Measurements from ENCODE around the gene HLF. TPM values are rescaled to one million over a fixed set of nuclear protein-coding genes. Genes with fewer than 3 reads are reported as not detected.

Gene HLF
- total RNA-seq, 1 donor from 2014 or later, result 0.69 TPM

DNA sequence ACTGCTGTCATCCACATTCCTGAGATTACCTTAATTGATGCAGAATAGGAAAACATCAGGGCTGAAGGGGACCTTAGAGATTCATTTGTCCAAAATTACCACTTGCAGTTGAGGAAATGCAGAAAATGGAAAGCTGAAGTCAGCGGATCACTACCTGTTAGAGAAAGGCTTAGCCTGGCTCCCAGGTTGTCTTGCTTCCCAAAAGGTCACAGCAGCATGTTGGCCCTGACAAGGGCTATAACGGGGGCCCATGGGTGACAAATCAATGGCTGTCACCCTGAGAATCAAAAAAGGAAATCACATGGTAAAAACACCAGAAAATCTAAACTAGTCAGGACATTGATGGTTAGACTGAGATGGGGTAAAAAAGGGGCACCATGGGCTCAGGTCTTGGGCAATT is 51.7 kb downstream of the HLF start:
- peaks cover 8% of the 10 kb centered on the region for H3K27me3 Mint-ChIP-seq
- no peaks in the 10 kb centered on the region for H3K4me1 Mint-ChIP-seq
- DNase-seq (no peak), ATAC-seq (ENCODE audit: low read depth) (no peak)
- ChIA-PET POLR2A (no interaction called here), CTCF (no interaction called here)
- no peak overlapping the region for H3K27ac Mint-ChIP-seq
- no peaks in the 10 kb centered on the region for H3K36me3 Mint-ChIP-seq (ENCODE audit: low read depth)
- TF ChIP-seq, protein P1, sequence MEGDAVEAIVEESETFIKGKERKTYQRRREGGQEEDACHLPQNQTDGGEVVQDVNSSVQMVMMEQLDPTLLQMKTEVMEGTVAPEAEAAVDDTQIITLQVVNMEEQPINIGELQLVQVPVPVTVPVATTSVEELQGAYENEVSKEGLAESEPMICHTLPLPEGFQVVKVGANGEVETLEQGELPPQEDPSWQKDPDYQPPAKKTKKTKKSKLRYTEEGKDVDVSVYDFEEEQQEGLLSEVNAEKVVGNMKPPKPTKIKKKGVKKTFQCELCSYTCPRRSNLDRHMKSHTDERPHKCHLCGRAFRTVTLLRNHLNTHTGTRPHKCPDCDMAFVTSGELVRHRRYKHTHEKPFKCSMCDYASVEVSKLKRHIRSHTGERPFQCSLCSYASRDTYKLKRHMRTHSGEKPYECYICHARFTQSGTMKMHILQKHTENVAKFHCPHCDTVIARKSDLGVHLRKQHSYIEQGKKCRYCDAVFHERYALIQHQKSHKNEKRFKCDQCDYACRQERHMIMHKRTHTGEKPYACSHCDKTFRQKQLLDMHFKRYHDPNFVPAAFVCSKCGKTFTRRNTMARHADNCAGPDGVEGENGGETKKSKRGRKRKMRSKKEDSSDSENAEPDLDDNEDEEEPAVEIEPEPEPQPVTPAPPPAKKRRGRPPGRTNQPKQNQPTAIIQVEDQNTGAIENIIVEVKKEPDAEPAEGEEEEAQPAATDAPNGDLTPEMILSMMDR (IDR thresholded peaks at IDR 0.05), result no peak
- intact Hi-C loops (cut with micrococcal nuclease), result no loop called here
- H3K4me3 Mint-ChIP-seq, result no peak overlapping the region
- no peaks in the 10 kb centered on the region for H3K9me3 Mint-ChIP-seq

GRCh38 chr17:55317284-55317683 is 52.5 kb downstream of the HLF start:
- no peaks in the 10 kb centered on the region for H3K4me1 Mint-ChIP-seq
- DNase-seq (no peak), ATAC-seq (ENCODE audit: low read depth) (no peak)
- no peaks in the 10 kb centered on the region for H3K36me3 Mint-ChIP-seq (ENCODE audit: low read depth)
- peaks cover 8% of the 10 kb centered on the region for H3K27me3 Mint-ChIP-seq
- CTCF ChIA-PET, result no interaction called here
- no peaks in the 10 kb centered on the region for H3K9me3 Mint-ChIP-seq
- TF ChIP-seq, protein P1 (IDR thresholded peaks at IDR 0.05), result no peak
- no peak overlapping the region for H3K27ac Mint-ChIP-seq
- POLR2A ChIA-PET, result no interaction called here
- intact Hi-C loops (cut with micrococcal nuclease), result no loop called here
- H3K4me3 Mint-ChIP-seq, result no peak overlapping the region

- H3K4me1 Mint-ChIP-seq, result no peaks in the 10 kb centered on the region
- no peak overlapping the region for H3K27ac Mint-ChIP-seq
- peaks cover 8% of the 10 kb centered on the region for H3K27me3 Mint-ChIP-seq
- H3K4me3 Mint-ChIP-seq, result no peak overlapping the region
- H3K9me3 Mint-ChIP-seq, result no peaks in the 10 kb centered on the region
- intact Hi-C loops (cut with micrococcal nuclease), result no loop called here
- ATAC-seq (ENCODE audit: low read depth) (no peak), DNase-seq (no peak)
- TF ChIP-seq, protein P1 (IDR thresholded peaks at IDR 0.05), result no peak
- no peaks in the 10 kb centered on the region for H3K36me3 Mint-ChIP-seq (ENCODE audit: low read depth)
- ChIA-PET POLR2A (interaction anchor here (0.6 kb wide), 1 partner anchor 452 kb away, joined by 4 read pairs; no protein-coding TSS in a partner anchor), CTCF (no interaction called here)
Observed at GRCh38 chr17:55318081-55318480, 53.3 kb downstream of the HLF start.

DNA sequence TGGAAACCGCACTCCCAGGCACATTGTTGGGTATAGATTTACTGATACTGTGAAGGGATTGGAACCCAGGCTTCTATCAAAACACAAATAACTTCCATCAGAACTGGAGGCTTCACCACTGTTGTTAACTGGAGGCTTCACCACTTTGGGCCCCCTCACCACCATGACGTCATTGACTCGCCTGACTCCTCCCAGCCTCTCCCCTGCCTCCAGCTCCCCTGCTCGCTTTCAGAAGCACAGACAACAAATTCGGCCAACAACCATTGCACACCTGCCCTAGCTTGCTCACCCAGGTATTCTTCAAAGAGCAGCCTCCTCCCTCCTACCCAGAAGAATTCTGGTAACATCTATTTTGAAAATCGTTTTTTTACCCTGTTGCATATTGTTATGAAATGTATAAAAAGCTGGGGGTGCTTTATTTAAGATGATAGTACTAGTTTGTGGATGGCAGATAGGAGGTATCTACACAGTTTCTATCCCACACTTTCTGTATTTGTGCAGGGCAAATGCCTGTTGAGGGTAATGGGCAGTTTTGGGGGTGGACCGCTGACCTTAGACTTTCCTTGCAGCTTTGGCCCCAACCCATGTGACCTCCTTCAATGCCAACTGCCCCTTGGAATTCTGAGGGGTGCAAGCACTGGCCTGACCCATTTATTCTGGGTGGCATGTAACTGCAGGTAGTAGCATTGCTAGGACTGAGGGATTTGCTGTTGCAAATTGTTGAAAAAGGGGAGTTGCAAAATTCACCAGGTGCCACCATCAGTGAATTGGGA is 54.1 kb downstream of the HLF start:
- no peak overlapping the region for H3K27ac Mint-ChIP-seq
- no peaks in the 10 kb centered on the region for H3K9me3 Mint-ChIP-seq
- H3K36me3 Mint-ChIP-seq (ENCODE audit: low read depth), result no peaks in the 10 kb centered on the region
- ATAC-seq (ENCODE audit: low read depth) (no peak), DNase-seq (no peak)
- H3K4me1 Mint-ChIP-seq, result no peaks in the 10 kb centered on the region
- ChIA-PET CTCF (no interaction called here), POLR2A (no interaction called here)
- TF ChIP-seq, protein P1 (IDR thresholded peaks at IDR 0.05), result no peak
- H3K4me3 Mint-ChIP-seq, result no peak overlapping the region
- intact Hi-C loops (cut with micrococcal nuclease), result no loop called here
- H3K27me3 Mint-ChIP-seq, result peaks cover 8% of the 10 kb centered on the region

DNA sequence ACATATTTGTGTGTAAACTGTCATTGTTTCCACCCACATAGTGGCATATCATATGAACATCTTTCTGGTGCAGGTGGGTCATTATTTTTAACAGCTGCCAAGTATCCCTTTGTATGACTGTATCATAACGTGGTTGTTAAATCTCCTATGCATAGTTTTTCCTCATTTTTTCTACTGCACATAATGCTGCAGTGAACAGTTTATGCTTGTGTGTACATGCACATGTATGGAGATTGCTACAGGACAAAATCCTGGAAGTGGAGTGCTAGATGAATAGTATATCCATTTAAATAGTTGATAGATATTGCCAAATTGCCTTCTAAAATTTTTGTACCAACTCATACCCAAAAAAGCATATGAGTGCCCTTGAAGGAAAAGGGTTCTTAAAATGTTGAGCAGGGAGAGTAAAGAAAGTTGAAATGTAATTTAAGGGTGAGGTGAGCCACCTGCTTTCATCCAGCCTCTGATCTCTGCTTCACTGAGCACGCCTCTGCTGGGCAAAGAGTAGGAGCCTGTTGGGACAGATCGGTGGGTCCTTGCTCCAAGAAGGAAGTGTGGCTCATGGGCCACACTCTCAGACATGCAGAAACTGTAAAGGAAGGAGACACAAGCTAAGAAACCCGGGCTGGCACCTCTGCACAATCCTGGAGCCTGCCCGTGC is 55.3 kb downstream of the HLF start:
- H3K4me1 Mint-ChIP-seq, result no peaks in the 10 kb centered on the region
- intact Hi-C loops (cut with micrococcal nuclease), result no loop called here
- TF ChIP-seq, protein P1 (IDR thresholded peaks at IDR 0.05), result no peak
- no peaks in the 10 kb centered on the region for H3K9me3 Mint-ChIP-seq
- no peaks in the 10 kb centered on the region for H3K36me3 Mint-ChIP-seq (ENCODE audit: low read depth)
- no peak overlapping the region for H3K4me3 Mint-ChIP-seq
- ATAC-seq (ENCODE audit: low read depth) (no peak), DNase-seq (no peak)
- peaks cover 5% of the 10 kb centered on the region for H3K27me3 Mint-ChIP-seq
- ChIA-PET CTCF (no interaction called here), POLR2A (no interaction called here)
- no peak overlapping the region for H3K27ac Mint-ChIP-seq
